ENCODE data around the gene SALL4. TPM values are rescaled to one million over a fixed set of nuclear protein-coding genes. Genes with fewer than 3 reads are reported as not detected.
"Not testable (repeated sequence)": the region's sequence is repeated elsewhere in the genome, so short reads cannot be mapped to it uniquely, and the experiment has no call there.

The SALL4 gene
- total RNA-seq, 2 donors from 2014 or later = 1.8 to 12.6 TPM

DNA sequence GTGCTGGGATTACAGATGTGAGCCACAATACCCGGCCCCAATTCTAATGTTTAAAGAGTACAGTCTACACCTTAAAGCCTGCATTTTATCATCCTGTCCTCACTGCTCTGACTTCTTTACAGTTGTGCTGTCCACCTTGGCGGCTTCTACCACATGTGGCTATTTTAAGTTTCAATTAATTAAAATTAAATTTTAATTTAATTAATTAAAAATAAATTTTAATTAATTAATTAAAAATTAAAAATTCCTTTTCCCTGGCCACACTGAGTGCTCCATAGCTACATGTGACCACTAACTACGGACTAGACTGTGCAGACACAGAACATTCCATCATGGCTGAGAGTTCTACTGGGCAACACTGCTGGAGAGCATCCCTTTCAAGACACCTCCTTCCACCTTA lies 61.5 kb downstream of the SALL4 start:
- 94% methylated on average over 3 of the region's 3 CpGs for WGBS
- intact Hi-C loops (cut with DNase I) = no loop called here
- Histone ChIP-seq H3K9me3 (no peaks in the 10 kb centered on the region), H3K27ac (no peak overlapping the region), H3K4me1 (replicated peaks) (no peaks in the 10 kb centered on the region), H3K4me3 (no peak overlapping the region), H3K36me3 (no peaks in the 10 kb centered on the region), H3K27me3 (replicated peaks; ENCODE audit: insufficient read depth) (no peaks in the 10 kb centered on the region)
- DNase-seq (ENCODE audit: low spot score) = no peak
- TF ChIP-seq CTCF (IDR thresholded peaks at IDR 0.05) = no peak
- TF ChIP-seq POLR2AphosphoS5 (IDR thresholded peaks at IDR 0.05) = no peak
- TF ChIP-seq POLR2A (IDR thresholded peaks at IDR 0.05) = no peak

GRCh38 chr20:51740308-51740707 lies 62.0 kb downstream of the SALL4 start:
- H3K4me3 ChIP-seq; DNase-seq (ENCODE audit: low spot score); H3K9me3 ChIP-seq; H3K36me3 ChIP-seq; intact Hi-C loops (cut with DNase I); H3K27ac ChIP-seq; H3K27me3 ChIP-seq (replicated peaks; ENCODE audit: insufficient read depth); H3K4me1 ChIP-seq (replicated peaks): not testable (repeated sequence)
- 90% methylated on average over 6 of the region's 7 CpGs for WGBS

DNA sequence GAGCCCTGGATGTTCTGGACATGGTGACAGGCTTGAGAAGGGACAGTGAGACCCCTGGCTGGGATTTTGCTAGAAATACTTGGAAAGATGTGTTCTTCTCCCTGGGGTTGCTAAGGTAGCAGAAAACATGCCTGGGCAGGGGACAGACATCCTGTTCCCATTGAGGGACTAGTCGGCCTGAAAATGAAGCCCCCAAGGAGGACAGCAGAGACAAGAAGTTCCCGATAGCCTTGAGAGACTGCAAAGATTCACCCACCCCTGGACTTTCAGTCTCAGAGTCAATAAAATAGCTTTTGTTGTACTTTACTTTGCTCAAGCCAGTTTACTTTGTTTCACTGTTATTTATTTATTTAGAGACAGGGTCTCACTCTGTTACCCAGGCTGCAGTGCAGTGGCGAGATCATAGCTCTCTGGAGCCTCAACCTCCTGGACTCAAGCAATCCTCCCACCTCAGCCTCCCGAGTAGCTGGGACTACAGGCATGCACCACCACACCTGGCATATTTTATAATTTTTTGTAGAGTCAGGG lies 62.5 kb downstream of the SALL4 start:
- no peaks in the 10 kb centered on the region for H3K36me3 ChIP-seq
- intact Hi-C loops (cut with DNase I) = no loop called here
- H3K27me3 ChIP-seq (replicated peaks; ENCODE audit: insufficient read depth) = no peaks in the 10 kb centered on the region
- no peak overlapping the region for H3K4me3 ChIP-seq
- TF ChIP-seq POLR2A (IDR thresholded peaks at IDR 0.05) (no peak), POLR2AphosphoS5 (IDR thresholded peaks at IDR 0.05) (no peak), CTCF (IDR thresholded peaks at IDR 0.05) (no peak)
- 65% methylated on average over 4 of the region's 4 CpGs for WGBS
- DNase-seq (ENCODE audit: low spot score) = no peak
- no peak overlapping the region for H3K27ac ChIP-seq
- no peaks in the 10 kb centered on the region for H3K4me1 ChIP-seq (replicated peaks)
- H3K9me3 ChIP-seq = no peaks in the 10 kb centered on the region

DNA sequence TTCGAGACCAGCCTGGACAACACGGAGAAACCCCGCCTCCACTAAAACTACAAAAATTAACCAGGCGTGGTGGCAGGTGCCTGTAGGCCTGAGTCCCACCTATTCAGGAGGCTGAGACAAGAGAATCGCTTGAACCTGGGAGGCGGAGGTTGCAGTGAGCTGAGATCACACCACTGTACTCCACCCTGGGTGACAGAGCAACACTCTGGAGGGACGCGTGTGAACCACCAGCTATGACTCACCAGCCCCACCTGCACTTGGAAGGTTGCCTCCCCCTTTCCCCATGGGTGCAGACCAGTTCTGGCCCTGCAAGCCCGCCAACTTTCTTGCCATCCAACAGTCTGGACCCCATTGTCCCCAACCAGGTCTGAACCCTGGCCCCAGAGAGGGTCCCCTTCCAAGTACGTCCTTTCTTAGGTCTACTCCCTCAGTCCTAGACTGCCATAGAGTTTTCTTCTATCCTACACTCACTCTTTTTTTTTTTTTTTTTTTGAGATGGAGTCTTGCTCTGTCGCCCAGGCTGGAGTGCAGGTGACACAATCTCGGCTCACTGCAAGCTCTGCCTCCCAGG lies 63.4 kb downstream of the SALL4 start:
- no peaks in the 10 kb centered on the region for H3K36me3 ChIP-seq
- intact Hi-C loops (cut with DNase I) = no loop called here
- no peak for DNase-seq (ENCODE audit: low spot score)
- no peak for TF ChIP-seq POLR2A (IDR thresholded peaks at IDR 0.05)
- no peak for TF ChIP-seq CTCF (IDR thresholded peaks at IDR 0.05)
- TF ChIP-seq POLR2AphosphoS5 (IDR thresholded peaks at IDR 0.05) = no peak
- H3K4me3 ChIP-seq = no peak overlapping the region
- H3K27me3 ChIP-seq (replicated peaks; ENCODE audit: insufficient read depth) = no peaks in the 10 kb centered on the region
- no peaks in the 10 kb centered on the region for H3K4me1 ChIP-seq (replicated peaks)
- no peak overlapping the region for H3K27ac ChIP-seq
- WGBS = 89% methylated on average over 12 of the region's 12 CpGs
- no peaks in the 10 kb centered on the region for H3K9me3 ChIP-seq

- H3K27ac ChIP-seq; H3K9me3 ChIP-seq; DNase-seq (ENCODE audit: low spot score); H3K36me3 ChIP-seq; H3K27me3 ChIP-seq (replicated peaks; ENCODE audit: insufficient read depth); H3K4me1 ChIP-seq (replicated peaks); intact Hi-C loops (cut with DNase I); H3K4me3 ChIP-seq: not testable (repeated sequence)
- WGBS = 93% methylated on average over 15 of the region's 15 CpGs
Observed at GRCh38 chr20:51738261-51738660, 64.1 kb downstream of the SALL4 start.

- WGBS = 76% methylated on average over 5 of the region's 5 CpGs
- Histone ChIP-seq H3K4me1 (replicated peaks) (no peaks in the 10 kb centered on the region), H3K27ac (no peak overlapping the region)
Observed at GRCh38 chr20:51736947-51737346, 65.4 kb downstream of the SALL4 start.

More at GRCh38 chr20:51736947-51737346, 65.4 kb downstream of the SALL4 start:
- Histone ChIP-seq H3K36me3 (no peaks in the 10 kb centered on the region), H3K27me3 (replicated peaks; ENCODE audit: insufficient read depth) (no peaks in the 10 kb centered on the region), H3K4me3 (no peak overlapping the region), H3K9me3 (no peaks in the 10 kb centered on the region)
- no peak for TF ChIP-seq POLR2AphosphoS5 (IDR thresholded peaks at IDR 0.05)
- no peak for TF ChIP-seq CTCF (IDR thresholded peaks at IDR 0.05)
- TF ChIP-seq POLR2A (IDR thresholded peaks at IDR 0.05) = no peak
- intact Hi-C loops (cut with DNase I) = no loop called here
- DNase-seq (ENCODE audit: low spot score) = no peak

Data from prostate gland (tissue), 2 donors.